GM03348 (cell line): ENCODE data around the gene ZDHHC1.

ENCODE experiments used
- DNase-seq: peaks from one replicate; pipeline ENCODE4 v3.0.0; 2012; ENCODE audit warnings: low spot score

The ZDHHC1 gene

DNA sequence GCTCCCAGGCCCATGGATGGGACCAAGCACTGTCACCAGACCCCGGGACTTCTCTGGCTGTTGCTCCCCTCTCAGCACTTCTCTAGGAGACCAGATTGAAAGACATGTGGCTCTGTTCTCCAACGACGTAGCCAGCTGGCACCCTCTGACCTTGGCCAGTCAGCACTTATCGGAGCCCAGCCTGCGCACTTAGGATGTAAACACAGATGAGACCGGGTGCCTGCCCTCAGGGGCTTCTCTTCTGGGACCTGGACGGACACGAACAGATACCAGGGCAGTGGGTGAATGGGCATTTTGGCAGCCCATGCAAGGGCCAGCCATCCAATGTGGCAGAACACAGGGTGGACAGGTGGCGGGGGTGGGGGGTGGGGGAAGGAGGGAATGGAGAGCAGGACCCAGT, 6.6 kb downstream of the ZDHHC1 start:
- DNase-seq: no peak

- no peak for DNase-seq
Observed at GRCh38 chr16:67407788-67408452, 8.4 kb downstream of the ZDHHC1 start.

DNA sequence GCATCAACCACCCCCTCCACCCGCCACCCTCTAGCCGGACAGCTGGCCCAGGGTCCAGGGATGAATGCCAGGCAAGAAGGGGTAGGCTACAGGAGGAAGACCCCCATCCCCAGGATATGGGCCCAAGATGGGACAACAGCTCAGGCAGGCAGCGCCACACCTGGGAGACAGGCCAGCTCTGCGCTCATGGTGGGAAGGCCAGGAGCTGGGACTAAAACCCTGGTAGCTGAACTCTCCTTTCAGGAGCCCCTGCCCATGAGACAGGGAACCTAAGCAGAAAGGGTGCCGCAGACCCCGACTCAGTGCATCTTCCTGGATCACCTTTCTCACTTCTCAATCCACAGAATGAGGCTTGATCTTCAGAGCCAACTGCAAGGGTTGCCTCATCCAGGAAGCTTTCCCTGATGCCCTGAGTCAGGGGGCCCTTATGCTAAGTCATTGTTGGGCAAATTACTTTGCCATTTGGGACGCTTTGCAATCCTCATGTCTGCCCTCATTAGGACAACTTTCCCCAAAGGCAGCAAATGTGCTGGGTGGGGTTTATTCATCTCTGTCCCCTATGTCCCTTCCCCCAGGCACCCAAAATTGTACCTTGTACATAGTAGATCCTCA, 9.0 kb downstream of the ZDHHC1 start:
- peak; percentile 47 for DNase-seq

DNA sequence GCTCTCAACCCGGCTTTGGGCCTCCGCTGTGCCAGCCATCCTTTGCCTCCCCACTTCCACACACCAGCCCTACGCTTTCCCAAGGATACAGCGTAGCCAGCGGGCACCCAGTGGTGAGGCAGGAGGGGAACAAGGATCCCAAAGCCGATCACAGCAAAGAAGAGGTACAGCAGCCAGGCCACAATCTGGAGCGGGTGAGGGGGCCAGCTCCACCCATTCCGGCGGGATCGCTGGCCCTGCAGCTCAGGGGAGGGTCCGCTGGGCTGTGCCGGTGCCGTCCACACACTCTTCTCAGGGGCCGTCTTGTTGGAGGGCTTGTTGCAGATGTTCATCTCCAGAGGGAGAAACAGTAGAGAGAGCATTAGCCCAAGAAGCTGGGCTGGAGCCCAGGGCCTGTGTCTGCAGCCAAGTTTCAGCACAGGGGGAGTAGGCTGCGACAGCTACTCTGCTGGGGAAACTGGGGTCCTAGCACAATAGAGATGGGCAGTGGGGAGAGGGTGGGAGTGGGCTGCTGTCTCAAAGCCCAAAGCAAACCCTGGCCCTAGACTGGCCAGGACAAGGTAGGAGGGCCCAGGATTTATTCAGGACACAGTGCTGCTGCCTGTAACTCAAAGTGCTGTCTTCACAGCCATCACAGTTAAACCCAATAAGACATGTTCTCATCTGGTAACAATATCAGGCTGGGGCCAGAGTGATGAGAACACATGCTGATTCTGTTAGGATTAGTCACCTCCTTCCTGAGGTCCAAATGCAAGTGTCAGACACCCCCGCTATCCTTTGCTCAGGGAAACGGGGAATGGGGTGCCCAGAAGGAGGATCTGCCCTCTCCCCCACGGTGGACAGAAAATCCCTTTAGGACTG, 9.9 kb downstream of the ZDHHC1 start:
- peak; percentile 94 for DNase-seq

DNA sequence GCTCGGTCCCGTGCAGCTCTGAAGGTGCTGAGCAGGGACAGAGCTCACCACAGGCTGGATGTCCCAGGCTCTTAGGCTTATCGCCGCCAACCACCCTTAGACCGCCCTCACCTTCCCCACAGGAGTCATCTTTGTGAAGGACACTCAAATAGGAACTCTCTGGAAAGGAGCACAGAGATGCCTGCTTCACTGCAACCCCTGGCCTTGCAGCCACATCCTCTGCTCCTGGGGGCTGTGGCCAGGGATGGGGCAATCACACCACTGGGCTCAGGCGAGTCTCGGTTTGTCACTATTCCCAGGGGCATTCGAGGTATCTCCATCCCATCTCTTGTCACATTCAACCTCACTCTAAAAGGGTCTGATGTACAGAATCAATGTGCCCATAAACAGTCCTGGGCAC, 10.9 kb downstream of the ZDHHC1 start:
- DNase-seq: no peak

DNA sequence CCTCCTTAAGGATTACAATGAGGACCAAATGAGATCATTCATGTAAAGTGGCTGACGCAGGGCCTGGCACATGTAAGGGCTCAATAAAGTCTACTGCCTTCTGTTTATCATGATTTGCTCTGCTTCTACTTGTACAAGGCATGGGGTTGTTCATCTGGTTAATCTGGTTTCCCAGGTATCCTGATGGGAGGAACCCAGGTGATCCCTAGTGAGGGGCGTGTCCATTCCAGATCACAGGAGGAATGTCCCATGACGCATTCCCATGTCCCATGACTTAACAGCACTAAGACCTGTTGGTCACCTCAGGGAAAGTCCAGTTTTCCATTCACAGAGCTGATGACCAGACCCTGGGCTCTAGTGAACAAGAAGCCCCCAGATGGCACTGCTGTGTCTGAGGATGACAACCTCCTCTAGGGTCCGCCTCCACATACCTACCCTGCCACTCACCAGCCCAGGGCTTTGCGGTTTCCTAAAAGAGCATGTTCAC, 11.5 kb downstream of the ZDHHC1 start:
- DNase-seq: no peak

DNA sequence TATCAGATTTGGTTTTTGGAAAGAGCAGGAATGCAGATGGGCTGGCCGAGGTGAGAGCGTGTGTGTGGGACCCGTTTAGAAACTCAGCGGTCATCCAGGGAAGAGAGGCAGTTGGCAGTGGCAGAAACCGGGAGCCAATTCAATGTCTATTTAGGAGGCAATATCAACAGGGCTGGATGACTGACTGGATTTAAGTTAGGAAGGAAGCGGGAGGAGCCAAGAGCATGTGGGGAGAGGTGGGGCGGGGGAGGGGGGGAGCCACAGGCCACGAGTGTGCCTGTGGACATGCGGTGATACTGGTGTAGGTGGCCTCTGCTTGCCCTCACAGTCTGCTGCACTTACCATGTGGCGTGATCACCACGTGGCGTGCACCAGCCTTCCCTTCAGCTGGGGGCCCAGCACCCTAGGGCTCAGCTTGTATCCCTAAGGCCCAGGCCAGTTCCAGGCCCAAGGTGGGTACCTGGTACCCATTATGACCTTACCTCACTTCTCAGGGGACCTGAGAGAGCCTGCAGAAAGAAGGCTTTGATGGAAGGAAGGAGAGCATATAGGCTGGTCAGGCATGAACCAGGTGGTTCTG, 12.2 kb downstream of the ZDHHC1 start:
- no peak for DNase-seq

DNA sequence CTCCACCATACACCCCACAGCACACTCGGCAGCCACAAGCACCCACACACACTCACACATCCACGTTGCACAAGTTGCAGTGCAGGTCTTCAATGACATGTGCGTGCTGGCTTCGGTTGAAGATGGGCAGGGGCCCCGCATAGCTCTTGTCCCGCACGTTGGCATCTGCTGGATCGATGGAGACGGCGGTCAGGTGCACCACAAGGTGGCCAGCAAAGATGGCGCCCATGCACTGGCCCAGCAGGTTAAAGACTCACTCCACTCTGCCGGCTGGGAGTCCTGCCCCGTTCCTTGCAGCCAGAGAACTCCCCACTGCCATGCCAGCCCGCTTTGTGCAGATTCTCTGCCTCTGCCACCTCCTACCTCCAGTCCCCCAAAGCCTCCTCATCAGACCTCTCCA, 15.4 kb downstream of the ZDHHC1 start:
- DNase-seq: no peak

DNA sequence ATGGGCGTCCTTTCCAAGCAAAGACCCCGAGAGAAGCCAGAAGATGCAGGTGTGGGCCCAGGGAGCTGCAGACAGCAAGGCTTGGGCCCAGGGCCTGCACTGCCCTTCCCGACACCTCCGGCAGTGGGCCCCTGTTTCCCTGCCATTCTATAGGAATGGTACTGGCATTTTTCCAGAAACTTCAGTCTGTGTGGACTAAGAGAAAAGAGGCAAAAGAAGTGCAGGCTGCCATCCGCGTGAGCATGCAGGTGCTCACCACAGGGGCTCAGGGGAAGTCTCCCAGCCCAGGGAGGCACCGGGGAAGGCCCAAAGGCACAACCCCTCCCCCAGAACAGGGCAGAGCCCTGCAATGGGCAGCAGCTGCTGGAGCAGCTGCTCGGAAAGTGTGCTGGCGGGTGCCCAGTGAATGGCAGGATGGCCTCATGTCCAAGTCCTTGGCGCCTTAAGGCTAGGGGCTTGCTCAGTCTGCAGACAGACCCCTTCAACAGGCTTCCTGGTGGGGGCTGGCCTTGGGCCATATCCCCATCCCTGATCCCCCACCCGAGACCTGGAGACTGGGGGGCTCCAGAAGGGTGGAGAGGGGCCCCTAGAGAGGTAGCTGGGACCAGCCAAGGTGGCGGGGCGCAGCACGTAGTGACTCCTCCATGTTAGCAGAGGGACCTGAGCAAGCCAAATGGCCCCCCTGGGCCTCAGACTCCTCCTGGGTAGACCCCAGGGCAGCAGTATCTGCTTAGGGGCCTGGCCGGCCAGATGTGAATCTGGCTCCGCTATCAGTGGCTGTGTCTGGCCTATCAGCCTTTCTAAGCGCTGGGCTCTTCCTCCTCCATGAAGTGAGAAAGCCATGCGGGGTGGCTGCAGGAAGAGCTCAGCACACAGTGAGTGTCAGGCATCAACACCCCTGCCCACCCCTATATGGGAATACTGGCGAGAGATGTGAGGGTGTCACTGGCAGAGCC, 16.2 kb downstream of the ZDHHC1 start:
- DNase-seq: no peak

DNA sequence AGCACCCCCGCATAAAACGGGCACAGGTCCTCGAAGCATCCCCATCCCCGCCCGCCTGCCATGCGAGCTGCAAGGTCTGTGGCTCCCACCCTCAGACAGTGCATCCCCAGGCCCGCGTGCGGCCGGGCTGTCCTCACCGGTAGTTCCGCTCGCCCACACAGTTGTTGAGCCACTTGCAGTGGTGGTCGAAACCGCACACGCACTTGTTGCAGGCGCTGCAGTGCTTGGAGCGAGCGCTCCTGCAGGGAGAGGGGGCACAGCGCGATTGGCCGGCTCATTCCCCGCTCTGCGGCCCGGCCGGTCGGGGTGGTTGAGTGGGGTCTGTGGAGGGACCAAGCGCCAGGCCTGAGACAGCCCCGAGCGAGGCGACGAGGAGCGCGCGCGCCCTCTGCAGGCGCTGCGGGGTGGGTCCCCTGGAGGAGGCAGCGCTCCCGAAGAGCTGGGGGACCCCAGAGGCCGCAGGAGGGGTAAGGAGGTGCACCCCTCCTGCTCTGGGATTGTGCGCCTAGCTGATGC, 17.0 kb downstream of the ZDHHC1 start:
- peak; percentile 79 for DNase-seq

DNA sequence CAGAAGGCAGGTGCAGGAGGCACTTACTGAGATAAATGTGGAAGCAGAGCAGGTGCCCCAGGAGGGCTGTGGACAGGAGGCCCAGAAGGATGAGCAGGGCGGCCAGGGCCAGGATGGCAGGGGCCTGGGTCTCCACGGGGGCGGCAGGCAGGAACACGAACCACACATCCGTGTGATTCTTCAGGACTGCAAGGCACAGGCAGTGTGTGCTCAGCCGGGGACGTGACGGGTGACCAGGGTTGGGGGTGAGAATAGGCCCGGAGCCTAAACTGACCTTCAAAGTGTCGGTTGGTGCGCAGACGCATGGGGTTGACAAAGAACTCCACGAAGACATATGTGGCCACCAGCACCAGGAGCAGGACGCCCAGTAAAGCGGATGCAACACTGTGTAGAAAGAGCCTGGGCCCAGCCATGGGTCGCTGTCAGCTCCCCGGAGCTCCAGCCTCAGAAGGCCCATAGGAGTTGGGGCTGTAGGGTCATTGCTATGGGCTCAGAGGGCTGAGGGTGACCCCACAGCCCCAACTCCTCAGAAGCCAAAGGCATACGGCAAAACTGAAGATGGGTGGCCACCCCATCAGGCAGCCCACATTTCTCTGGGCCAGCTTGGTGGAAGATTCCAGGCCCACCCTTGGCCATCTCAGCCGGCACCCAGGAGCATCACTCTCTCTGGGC, 17.6 kb downstream of the ZDHHC1 start:
- DNase-seq: no peak

DNA sequence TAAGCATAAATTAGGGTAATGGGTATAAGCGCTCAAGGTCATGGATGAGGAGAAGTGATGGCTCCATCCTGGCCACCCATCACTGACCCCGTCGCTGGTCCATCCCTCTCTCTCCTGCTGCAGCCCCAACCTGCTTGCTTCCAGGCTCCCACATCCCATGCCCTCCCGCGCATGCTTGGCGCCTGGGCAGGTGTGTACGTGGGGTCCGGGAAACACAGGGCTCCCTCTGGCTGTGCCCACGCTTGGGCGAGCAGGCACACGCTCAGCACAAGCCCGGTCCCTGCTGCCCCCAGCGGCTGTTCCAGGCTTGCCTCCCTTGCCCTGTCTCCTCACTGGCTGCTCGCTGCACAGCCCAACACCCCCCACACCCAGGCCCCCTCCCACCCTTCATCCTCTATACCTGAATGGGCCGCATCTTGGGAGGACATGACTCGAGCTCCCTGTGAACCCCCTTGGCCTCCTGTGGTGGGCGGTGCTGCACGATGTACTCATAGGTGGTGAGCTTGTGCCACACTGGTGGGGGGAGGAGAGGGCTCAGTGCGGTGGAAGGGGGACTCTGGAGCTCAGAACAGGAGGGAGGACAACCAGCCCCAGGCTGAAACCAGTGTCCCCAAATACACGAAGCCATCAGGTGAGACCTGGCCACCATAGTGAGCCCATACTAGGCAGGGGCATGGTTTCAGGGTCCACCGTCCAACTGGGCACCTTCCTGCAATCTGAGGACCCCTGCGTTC, 18.3 kb downstream of the ZDHHC1 start:
- no peak for DNase-seq

DNA sequence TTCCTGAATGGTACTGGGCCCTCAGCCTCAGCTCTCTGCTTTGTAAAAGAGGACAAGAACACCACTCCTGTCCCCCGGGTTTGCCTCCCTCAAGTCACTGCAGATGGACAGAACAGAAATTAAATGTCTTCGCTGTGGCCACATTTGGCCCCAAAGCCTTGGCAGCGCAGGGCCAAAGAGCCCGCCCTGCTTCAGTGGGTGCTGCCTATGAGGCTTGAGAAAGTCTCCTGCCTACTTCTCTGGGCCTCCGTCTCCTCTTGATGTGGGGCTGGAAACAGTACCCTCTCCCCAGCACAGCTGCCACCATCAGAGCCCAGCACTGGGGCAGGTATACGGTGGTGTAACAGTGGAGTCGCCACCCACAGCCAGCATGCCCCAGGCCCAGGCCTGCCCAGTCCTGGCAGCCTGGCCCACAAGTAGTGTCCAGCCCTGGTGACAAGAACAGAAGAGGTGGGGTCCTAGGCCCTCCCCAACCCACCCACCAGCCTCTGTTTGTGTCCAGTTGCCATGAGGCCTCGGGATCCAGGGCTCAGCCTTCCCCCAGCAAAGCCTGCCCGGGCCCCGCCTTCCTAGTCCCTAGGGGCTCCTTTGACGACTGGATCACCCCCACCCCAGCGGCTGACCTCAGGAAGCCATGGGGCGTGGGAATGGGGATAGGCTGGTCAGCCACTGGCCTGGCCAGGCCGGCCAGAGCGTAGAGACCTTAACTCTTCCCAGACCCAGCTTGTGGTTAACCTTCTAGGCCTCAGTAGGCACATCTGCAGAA, 19.1 kb downstream of the ZDHHC1 start:
- DNase-seq: no peak

- peak; percentile 85 for DNase-seq
Observed at GRCh38 chr16:67396159-67397035, 19.9 kb downstream of the ZDHHC1 start.

DNA sequence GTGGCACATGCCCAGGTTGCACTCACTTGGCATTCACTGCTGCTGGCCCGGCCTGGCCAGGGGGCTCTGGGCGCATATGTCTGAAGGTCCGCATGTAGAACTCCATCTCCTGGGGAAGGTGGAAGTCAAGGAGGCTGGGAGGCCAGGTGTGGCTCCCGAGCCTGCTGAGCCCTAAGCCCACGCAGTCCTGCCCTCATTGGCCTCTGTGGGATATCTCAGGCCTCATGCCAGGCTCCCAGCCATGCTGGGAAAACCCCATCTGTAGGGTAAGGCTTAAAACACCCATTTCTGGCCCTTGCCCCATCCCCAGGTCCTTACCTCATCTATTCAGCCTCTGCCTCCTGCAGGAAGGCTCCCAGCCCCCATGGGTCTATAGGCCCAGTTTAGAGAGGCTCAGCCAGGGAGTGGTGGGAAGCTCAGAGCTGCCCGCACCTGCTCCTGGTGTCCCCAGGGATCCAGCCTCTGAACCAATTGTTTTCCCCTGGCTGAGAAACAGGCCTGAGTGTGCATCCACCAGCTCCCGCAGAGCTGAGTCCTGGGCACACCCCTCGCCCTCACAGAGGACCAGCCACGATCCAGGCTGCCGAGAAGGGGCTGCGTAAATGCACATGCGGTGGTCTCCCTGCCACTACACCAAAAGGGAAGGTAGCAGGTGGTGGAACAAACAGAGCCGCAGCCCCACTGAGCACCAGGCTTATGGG, 20.7 kb downstream of the ZDHHC1 start:
- DNase-seq: no peak

DNA sequence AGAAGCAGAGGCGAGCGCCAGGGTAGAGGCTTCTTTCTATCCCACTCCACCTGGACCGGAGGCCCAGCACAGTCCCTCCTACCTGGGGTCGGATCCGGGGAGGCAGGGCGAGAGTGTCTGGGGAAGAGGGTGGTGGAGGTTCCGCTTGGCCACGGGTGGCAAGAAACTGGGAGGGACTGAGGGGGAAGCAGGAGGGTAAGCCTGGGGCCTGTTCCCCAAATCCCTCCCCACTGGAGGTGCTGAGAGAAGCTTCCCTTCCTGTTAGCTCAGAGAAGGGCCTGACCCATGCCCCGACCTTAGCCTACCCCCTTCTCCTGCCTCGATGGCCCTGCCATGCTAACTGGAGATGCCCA, 21.2 kb downstream of the ZDHHC1 start:
- no peak for DNase-seq
